ENCODE results near the gene CNOT6. TPM values are rescaled to one million over a fixed set of nuclear protein-coding genes. Genes with fewer than 3 reads are reported as not detected.

The CNOT6 gene
- total and polyA plus RNA-seq, 5 experiments from 2014 or later = 6.0 to 50.7 (median 11.1) TPM

Other genes with a start within 250 kb of the CNOT6 start
- gene MAPK9, start 202.3 kb upstream of the CNOT6 start, total RNA-seq = 10 to 100 TPM; 37.2 to 39.9 TPM
- 10 to 100 TPM; 20.3 to 28.3 (median 24.0) TPM for gene MAPK9, start 202.3 kb upstream of the CNOT6 start, polyA plus RNA-seq
- 1 to 10 TPM in 1 of 2 experiments, under 1 TPM in 1; 0.52 to 2.9 TPM for gene GFPT2, start 141.0 kb upstream of the CNOT6 start, total RNA-seq
- 1 to 10 TPM in 1 of 3 donors, not detected in 2; 2.0 TPM for gene GFPT2, start 141.0 kb upstream of the CNOT6 start, polyA plus RNA-seq
- gene SCGB3A1, start 97.1 kb downstream of the CNOT6 start, total RNA-seq = 10 to 100 TPM; 40.1 to 42.7 TPM
- not detected for gene SCGB3A1, start 97.1 kb downstream of the CNOT6 start, polyA plus RNA-seq
- 10 to 100 TPM; 40.6 to 44.5 TPM for gene FLT4, start 155.2 kb downstream of the CNOT6 start, total RNA-seq
- 1 to 10 TPM in 2 of 3 donors, under 1 TPM in 1; 0.93 to 2.8 (median 1.1) TPM for gene FLT4, start 155.2 kb downstream of the CNOT6 start, polyA plus RNA-seq
- not detected for gene OR2Y1, start 245.7 kb downstream of the CNOT6 start, total RNA-seq
- gene OR2Y1, start 245.7 kb downstream of the CNOT6 start, polyA plus RNA-seq = not detected

All from naive thymus-derived CD8-positive, alpha-beta T cell (primary cell).